Measurements from ENCODE around the gene ADAMTS14. TPM values are rescaled to one million over a fixed set of nuclear protein-coding genes. Genes with fewer than 3 reads are reported as not detected.

The ADAMTS14 gene, protein sequence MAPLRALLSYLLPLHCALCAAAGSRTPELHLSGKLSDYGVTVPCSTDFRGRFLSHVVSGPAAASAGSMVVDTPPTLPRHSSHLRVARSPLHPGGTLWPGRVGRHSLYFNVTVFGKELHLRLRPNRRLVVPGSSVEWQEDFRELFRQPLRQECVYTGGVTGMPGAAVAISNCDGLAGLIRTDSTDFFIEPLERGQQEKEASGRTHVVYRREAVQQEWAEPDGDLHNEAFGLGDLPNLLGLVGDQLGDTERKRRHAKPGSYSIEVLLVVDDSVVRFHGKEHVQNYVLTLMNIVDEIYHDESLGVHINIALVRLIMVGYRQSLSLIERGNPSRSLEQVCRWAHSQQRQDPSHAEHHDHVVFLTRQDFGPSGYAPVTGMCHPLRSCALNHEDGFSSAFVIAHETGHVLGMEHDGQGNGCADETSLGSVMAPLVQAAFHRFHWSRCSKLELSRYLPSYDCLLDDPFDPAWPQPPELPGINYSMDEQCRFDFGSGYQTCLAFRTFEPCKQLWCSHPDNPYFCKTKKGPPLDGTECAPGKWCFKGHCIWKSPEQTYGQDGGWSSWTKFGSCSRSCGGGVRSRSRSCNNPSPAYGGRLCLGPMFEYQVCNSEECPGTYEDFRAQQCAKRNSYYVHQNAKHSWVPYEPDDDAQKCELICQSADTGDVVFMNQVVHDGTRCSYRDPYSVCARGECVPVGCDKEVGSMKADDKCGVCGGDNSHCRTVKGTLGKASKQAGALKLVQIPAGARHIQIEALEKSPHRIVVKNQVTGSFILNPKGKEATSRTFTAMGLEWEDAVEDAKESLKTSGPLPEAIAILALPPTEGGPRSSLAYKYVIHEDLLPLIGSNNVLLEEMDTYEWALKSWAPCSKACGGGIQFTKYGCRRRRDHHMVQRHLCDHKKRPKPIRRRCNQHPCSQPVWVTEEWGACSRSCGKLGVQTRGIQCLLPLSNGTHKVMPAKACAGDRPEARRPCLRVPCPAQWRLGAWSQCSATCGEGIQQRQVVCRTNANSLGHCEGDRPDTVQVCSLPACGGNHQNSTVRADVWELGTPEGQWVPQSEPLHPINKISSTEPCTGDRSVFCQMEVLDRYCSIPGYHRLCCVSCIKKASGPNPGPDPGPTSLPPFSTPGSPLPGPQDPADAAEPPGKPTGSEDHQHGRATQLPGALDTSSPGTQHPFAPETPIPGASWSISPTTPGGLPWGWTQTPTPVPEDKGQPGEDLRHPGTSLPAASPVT
- total RNA-seq (2021), result 2.1 to 2.4 TPM (median 2.1 TPM) in 3 replicates
- Bru-seq, nascent RNA, result percentile 40 among the genes with signal in this experiment
- long read RNA-seq, experiment 1, partial matches to known transcripts, result 2 of 6 reads
- long read RNA-seq, experiment 1, other reads (novel, unspliced or antisense), result 4 of 6 reads
- long read RNA-seq, experiment 2, partial matches to known transcripts, result 2 of 6 reads
- long read RNA-seq, experiment 2, other reads (novel, unspliced or antisense), result 4 of 6 reads
- long read RNA-seq, experiment 3, result 0 reads

DNA sequence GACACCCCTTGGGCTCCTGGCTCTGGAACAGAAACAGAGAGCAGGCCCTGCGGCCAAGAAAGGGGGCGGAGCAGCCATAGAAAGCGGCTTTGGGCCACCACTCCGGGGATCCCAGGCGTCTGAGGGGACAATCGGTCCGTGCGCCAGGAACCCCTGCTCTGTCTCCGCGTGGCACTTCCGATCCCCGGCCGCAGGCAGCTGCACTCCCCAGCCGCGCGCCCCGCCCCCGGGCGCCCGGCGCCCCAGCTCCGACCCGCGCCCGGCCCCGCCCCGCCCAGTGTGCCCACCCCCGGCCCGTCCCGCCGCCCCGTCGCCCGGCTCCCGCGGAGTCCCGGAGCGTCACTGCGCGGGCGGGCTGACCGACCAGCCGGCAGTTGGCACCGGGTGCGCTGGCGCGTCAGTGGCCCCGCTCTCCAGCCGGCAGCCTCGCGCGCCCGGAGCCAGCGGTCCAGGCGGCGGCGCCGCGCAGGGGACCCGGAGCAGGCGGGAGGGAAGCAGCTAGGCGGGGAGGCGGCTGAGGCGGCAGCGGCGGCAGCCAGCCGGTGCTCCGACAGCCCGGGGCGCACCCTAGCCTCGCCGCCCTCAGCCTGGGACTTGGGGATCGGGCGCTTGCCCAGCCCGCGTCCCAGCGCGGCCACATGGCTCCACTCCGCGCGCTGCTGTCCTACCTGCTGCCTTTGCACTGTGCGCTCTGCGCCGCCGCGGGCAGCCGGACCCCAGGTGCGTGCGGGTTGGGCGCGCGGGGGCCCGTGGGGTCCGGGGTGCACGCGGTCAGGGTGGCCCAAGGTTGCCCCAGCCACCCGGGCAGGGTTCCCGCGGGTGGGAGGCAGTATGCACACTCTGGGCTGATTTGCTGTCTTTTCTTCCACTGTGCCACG lies at the start of gene ADAMTS14:
TSS of gene ADAMTS14 (plus strand) at position 342 of the 878 bp plus-strand sequence. CDS start at position 639, 297 bp downstream.
- H3K36me3 Mint-ChIP-seq, result peaks cover 15% of the 10 kb centered on the region
- peak within 1 kb of the TSS; percentile 68 for H3K4me3 Mint-ChIP-seq
- DNase-seq (ENCODE audit: low spot score) (peak; percentile 53), ATAC-seq (peak; percentile 67)
- H3K27ac Mint-ChIP-seq, result no peak within 1 kb of the TSS
- POLR2A ChIA-PET, result no interaction called here
- peaks cover 51% of the 10 kb centered on the region for H3K27me3 Mint-ChIP-seq (ENCODE audit: low read depth)
- CTCF ChIA-PET, result interaction anchor here (0.8 kb wide), 1 partner anchor 81 kb away, joined by 3 read pairs; no protein-coding TSS in a partner anchor
- peaks cover 22% of the 10 kb centered on the region for H3K9me3 Mint-ChIP-seq
- TF ChIP-seq ZNF423 (CRISPR knock-in tag; IDR thresholded peaks at IDR 0.05) (peak; percentile 3; the same call in 1 of the 2 replicates), ZNF219 (CRISPR knock-in tag; IDR thresholded peaks at IDR 0.05; ENCODE audit: borderline replicate concordance) (no peak; the same call in 1 of the 2 replicates), FOXK1 (CRISPR knock-in tag; IDR thresholded peaks at IDR 0.05) (0 out of 2 replicates have a peak, but pooled peaks have one; percentile 25), TCF7 (CRISPR knock-in tag; IDR thresholded peaks at IDR 0.05; ENCODE audit: low read depth) (0 out of 2 replicates have a peak, but pooled peaks have one; percentile 75), TEAD1 (CRISPR knock-in tag; IDR thresholded peaks at IDR 0.05) (peak; percentile 13; the same call in 1 of the 2 replicates), NFYB (CRISPR knock-in tag; conservative IDR thresholded peaks at IDR 0.05; ENCODE audit: low read depth) (0 out of 2 replicates have a peak, but pooled peaks have one; percentile 16), JUN (CRISPR knock-in tag; IDR thresholded peaks at IDR 0.05) (no peak), FOXP1 (CRISPR knock-in tag; IDR thresholded peaks at IDR 0.05; ENCODE audit: borderline replicate concordance) (peak; percentile 62)
- TF ChIP-seq, protein P1, sequence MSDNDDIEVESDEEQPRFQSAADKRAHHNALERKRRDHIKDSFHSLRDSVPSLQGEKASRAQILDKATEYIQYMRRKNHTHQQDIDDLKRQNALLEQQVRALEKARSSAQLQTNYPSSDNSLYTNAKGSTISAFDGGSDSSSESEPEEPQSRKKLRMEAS (CRISPR knock-in tag; IDR thresholded peaks at IDR 0.05), result peak; percentile 41; the same call in 1 of the 2 replicates
- peaks cover 22% of the 10 kb centered on the region for H3K4me1 Mint-ChIP-seq

DNA sequence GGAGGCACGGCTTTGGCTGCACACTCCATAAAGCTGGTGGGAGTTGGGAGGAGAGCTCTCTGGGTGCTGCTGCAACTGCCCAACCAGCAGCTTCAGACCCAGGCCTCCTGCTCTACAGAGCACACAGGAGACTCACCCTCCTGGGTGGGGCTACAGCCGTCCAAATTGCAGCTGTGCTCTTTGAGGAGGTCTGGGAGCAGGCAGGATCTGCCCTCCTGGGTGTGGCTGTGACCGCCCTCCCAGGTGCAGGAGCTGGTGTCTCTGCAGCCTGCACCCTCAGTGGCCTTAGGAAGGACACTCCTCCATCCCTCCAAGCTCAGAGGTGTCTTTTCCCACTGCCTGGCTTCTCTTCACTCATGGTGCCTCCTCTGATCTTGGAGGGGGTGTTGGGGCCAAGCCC lies 49.8 kb upstream of the ADAMTS14 start:
- H3K27me3 Mint-ChIP-seq (ENCODE audit: low read depth), result peaks cover 5% of the 10 kb centered on the region; the same call in 1 of the 2 replicates
- POLR2A ChIA-PET, result no interaction called here
- DNase-seq (ENCODE audit: low spot score) (no peak), ATAC-seq (peak; percentile 6)
- CTCF ChIA-PET, result interaction anchor here (0.9 to 3.7 kb wide), 3 partner anchors 64 to 265 kb away, joined by 3 to 28 read pairs (median 10); no protein-coding TSS in a partner anchor
- H3K9me3 Mint-ChIP-seq, result peaks cover 23% of the 10 kb centered on the region
- H3K36me3 Mint-ChIP-seq, result peaks cover 23% of the 10 kb centered on the region
- no peak overlapping the region for H3K4me3 Mint-ChIP-seq
- H3K4me1 Mint-ChIP-seq, result peaks cover 54% of the 10 kb centered on the region
- H3K27ac Mint-ChIP-seq, result peak overlapping the region; percentile 98
- no peak for TF ChIP-seq NFYB (CRISPR knock-in tag; conservative IDR thresholded peaks at IDR 0.05; ENCODE audit: low read depth)
- TF ChIP-seq ZNF396 (CRISPR knock-in tag; IDR thresholded peaks at IDR 0.05; ENCODE audit: borderline replicate concordance), result no peak
- TF ChIP-seq, protein P2, sequence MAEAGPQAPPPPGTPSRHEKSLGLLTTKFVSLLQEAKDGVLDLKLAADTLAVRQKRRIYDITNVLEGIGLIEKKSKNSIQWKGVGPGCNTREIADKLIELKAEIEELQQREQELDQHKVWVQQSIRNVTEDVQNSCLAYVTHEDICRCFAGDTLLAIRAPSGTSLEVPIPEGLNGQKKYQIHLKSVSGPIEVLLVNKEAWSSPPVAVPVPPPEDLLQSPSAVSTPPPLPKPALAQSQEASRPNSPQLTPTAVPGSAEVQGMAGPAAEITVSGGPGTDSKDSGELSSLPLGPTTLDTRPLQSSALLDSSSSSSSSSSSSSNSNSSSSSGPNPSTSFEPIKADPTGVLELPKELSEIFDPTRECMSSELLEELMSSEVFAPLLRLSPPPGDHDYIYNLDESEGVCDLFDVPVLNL (CRISPR knock-in tag; IDR thresholded peaks at IDR 0.05; ENCODE audit: borderline replicate concordance, low read depth), result no peak
- TF ChIP-seq, protein P3, sequence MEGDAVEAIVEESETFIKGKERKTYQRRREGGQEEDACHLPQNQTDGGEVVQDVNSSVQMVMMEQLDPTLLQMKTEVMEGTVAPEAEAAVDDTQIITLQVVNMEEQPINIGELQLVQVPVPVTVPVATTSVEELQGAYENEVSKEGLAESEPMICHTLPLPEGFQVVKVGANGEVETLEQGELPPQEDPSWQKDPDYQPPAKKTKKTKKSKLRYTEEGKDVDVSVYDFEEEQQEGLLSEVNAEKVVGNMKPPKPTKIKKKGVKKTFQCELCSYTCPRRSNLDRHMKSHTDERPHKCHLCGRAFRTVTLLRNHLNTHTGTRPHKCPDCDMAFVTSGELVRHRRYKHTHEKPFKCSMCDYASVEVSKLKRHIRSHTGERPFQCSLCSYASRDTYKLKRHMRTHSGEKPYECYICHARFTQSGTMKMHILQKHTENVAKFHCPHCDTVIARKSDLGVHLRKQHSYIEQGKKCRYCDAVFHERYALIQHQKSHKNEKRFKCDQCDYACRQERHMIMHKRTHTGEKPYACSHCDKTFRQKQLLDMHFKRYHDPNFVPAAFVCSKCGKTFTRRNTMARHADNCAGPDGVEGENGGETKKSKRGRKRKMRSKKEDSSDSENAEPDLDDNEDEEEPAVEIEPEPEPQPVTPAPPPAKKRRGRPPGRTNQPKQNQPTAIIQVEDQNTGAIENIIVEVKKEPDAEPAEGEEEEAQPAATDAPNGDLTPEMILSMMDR (IDR thresholded peaks at IDR 0.05), result no peak
- no peak for TF ChIP-seq ZNF317 (CRISPR knock-in tag; IDR thresholded peaks at IDR 0.05; ENCODE audit: borderline replicate concordance, low read depth)
- TF ChIP-seq, protein P4, sequence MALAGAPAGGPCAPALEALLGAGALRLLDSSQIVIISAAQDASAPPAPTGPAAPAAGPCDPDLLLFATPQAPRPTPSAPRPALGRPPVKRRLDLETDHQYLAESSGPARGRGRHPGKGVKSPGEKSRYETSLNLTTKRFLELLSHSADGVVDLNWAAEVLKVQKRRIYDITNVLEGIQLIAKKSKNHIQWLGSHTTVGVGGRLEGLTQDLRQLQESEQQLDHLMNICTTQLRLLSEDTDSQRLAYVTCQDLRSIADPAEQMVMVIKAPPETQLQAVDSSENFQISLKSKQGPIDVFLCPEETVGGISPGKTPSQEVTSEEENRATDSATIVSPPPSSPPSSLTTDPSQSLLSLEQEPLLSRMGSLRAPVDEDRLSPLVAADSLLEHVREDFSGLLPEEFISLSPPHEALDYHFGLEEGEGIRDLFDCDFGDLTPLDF (CRISPR knock-in tag; IDR thresholded peaks at IDR 0.05), result no peak
- TF ChIP-seq TP53 (CRISPR knock-in tag; IDR thresholded peaks at IDR 0.05), result no peak
- TF ChIP-seq KAT7 (CRISPR knock-in tag; IDR thresholded peaks at IDR 0.05; ENCODE audit: borderline replicate concordance), result no peak
- TF ChIP-seq OVOL2 (CRISPR knock-in tag; IDR thresholded peaks at IDR 0.05; ENCODE audit: borderline replicate concordance), result no peak
- TF ChIP-seq, protein P5, sequence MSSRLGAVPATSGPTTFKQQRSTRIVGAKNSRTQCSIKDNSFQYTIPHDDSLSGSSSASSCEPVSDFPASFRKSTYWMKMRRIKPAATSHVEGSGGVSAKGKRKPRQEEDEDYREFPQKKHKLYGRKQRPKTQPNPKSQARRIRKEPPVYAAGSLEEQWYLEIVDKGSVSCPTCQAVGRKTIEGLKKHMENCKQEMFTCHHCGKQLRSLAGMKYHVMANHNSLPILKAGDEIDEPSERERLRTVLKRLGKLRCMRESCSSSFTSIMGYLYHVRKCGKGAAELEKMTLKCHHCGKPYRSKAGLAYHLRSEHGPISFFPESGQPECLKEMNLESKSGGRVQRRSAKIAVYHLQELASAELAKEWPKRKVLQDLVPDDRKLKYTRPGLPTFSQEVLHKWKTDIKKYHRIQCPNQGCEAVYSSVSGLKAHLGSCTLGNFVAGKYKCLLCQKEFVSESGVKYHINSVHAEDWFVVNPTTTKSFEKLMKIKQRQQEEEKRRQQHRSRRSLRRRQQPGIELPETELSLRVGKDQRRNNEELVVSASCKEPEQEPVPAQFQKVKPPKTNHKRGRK (CRISPR knock-in tag; IDR thresholded peaks at IDR 0.05; ENCODE audit: borderline replicate concordance), result no peak
- no peak for TF ChIP-seq NR3C1 (CRISPR knock-in tag; conservative IDR thresholded peaks at IDR 0.05; ENCODE audit: low read depth)
- TF ChIP-seq CREM (CRISPR knock-in tag; IDR thresholded peaks at IDR 0.05), result no peak
- TF ChIP-seq, protein P6, sequence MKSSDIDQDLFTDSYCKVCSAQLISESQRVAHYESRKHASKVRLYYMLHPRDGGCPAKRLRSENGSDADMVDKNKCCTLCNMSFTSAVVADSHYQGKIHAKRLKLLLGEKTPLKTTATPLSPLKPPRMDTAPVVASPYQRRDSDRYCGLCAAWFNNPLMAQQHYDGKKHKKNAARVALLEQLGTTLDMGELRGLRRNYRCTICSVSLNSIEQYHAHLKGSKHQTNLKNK (CRISPR knock-in tag; IDR thresholded peaks at IDR 0.05), result no peak

All from WTC11 (cell line).